ENCODE data around the gene STAMBPL1. TPM values are rescaled to one million over a fixed set of nuclear protein-coding genes. Genes with fewer than 3 reads are reported as not detected.

Gene STAMBPL1
- total and polyA plus RNA-seq, 2 experiments from 2014 or later = 7.9 to 36.0 TPM

- H3K9me3 ChIP-seq (ENCODE audit: low read depth) = no peaks in the 10 kb centered on the region
- H3K4me1 ChIP-seq (ENCODE audit: low read depth) = no peaks in the 10 kb centered on the region
- DNase-seq (ENCODE audit: low read depth in 1 of 2, low spot score in 1 of 2) = no peak
- peaks cover under 1% of the 10 kb centered on the region for H3K27me3 ChIP-seq
- H3K36me3 ChIP-seq = no peaks in the 10 kb centered on the region
- no peak for TF ChIP-seq CTCF (IDR thresholded peaks at IDR 0.05; ENCODE audit: low read depth, low read length)
- H3K4me3 ChIP-seq = no peak overlapping the region
- H3K27ac ChIP-seq = no peak overlapping the region
Observed at GRCh38 chr10:88857831-88858230, 22.2 kb upstream of the STAMBPL1 start.

GRCh38 chr10:88858491-88858890, 21.6 kb upstream of the STAMBPL1 start:
- no peak for TF ChIP-seq CTCF (IDR thresholded peaks at IDR 0.05; ENCODE audit: low read depth, low read length)
- Histone ChIP-seq H3K4me3 (no peak overlapping the region), H3K27me3 (peaks cover 7% of the 10 kb centered on the region), H3K27ac (no peak overlapping the region), H3K4me1 (ENCODE audit: low read depth) (no peaks in the 10 kb centered on the region), H3K36me3 (no peaks in the 10 kb centered on the region), H3K9me3 (ENCODE audit: low read depth) (no peaks in the 10 kb centered on the region)
- DNase-seq (ENCODE audit: low read depth in 1 of 2, low spot score in 1 of 2) = no peak

GRCh38 chr10:88861036-88861435, 19.0 kb upstream of the STAMBPL1 start:
- Histone ChIP-seq H3K9me3 (ENCODE audit: low read depth) (no peaks in the 10 kb centered on the region), H3K27me3 (peaks cover 22% of the 10 kb centered on the region), H3K4me3 (no peak overlapping the region), H3K36me3 (no peaks in the 10 kb centered on the region), H3K27ac (no peak overlapping the region), H3K4me1 (ENCODE audit: low read depth) (no peaks in the 10 kb centered on the region)
- DNase-seq (ENCODE audit: low read depth in 1 of 2, low spot score in 1 of 2) = no peak
- no peak for TF ChIP-seq CTCF (IDR thresholded peaks at IDR 0.05; ENCODE audit: low read depth, low read length)

GRCh38 chr10:88865281-88865876, 14.7 kb upstream of the STAMBPL1 start:
- peak in 1 of 2 donors; percentile 58 for DNase-seq (ENCODE audit: low read depth in 1 of 2, low spot score in 1 of 2)
- peaks cover 22% of the 10 kb centered on the region for H3K27me3 ChIP-seq
- no peaks in the 10 kb centered on the region for H3K4me1 ChIP-seq (ENCODE audit: low read depth)
- H3K27ac ChIP-seq = no peak overlapping the region
- no peaks in the 10 kb centered on the region for H3K9me3 ChIP-seq (ENCODE audit: low read depth)
- no peaks in the 10 kb centered on the region for H3K36me3 ChIP-seq
- no peak overlapping the region for H3K4me3 ChIP-seq
- TF ChIP-seq CTCF (IDR thresholded peaks at IDR 0.05; ENCODE audit: low read depth, low read length) = peak; percentile 24

- no peaks in the 10 kb centered on the region for H3K4me1 ChIP-seq (ENCODE audit: low read depth)
- no peaks in the 10 kb centered on the region for H3K9me3 ChIP-seq (ENCODE audit: low read depth)
- no peak for TF ChIP-seq CTCF (IDR thresholded peaks at IDR 0.05; ENCODE audit: low read depth, low read length)
- peaks cover 22% of the 10 kb centered on the region for H3K27me3 ChIP-seq
- H3K36me3 ChIP-seq = no peaks in the 10 kb centered on the region
- no peak overlapping the region for H3K27ac ChIP-seq
- no peak for DNase-seq (ENCODE audit: low read depth in 1 of 2, low spot score in 1 of 2)
- H3K4me3 ChIP-seq = no peak overlapping the region
Observed at GRCh38 chr10:88866454-88866853, 13.6 kb upstream of the STAMBPL1 start.
